Subcutaneous adipose tissue (tissue), 4 donors: ENCODE data around the gene DCTN4. TPM values are rescaled to one million over a fixed set of nuclear protein-coding genes. Genes with fewer than 3 reads are reported as not detected.

Source experiments
- CTCF ChIP-seq: fragments of 450-650 bp; IDR thresholded peaks from one replicate; pipeline ENCODE4 v1.5.1; 2016; ENCODE audit warnings: low read depth, mild to moderate bottlenecking, control low read depth, antibody characterized with exemption, moderate library complexity
- total RNA-seq, 4 donors: library from RNA; depleted of rRNA; stranded (reverse); fragments of >200 nt; gene quantifications; one replicate each; pipeline ENCODE4 v1.1.0, GENCODE V29; 2016

DCTN4 gene
- total RNA-seq, 4 donors from 2014 or later: 57.3 to 93.9 (median 76.5) TPM

- TF ChIP-seq CTCF: no peak
Measured at GRCh38 chr5:150662731-150663516, 95.9 kb downstream of the DCTN4 start.

- no peak for TF ChIP-seq CTCF
Measured at GRCh38 chr5:150661821-150662596, 96.8 kb downstream of the DCTN4 start.

- no peak for TF ChIP-seq CTCF
Measured at GRCh38 chr5:150661086-150661485, 97.7 kb downstream of the DCTN4 start, which contains the start of gene MYOZ3. TSS of gene MYOZ3 (plus strand) at chr5:150661251. CDS start at chr5:150662942, 1,691 bp downstream.

- TF ChIP-seq CTCF: no peak
Measured at GRCh38 chr5:150660108-150660831, 98.5 kb downstream of the DCTN4 start.

GRCh38 chr5:150659360-150660107 is 99.3 kb downstream of the DCTN4 start:
- no peak for TF ChIP-seq CTCF

GRCh38 chr5:150658699-150659265 is 100.0 kb downstream of the DCTN4 start:
- TF ChIP-seq CTCF: no peak

Other genes with a start within 250 kb of the DCTN4 start
- 10 to 100 TPM; 12.2 to 40.7 (median 21.4) TPM for gene SYNPO, start 118.4 kb downstream of the DCTN4 start, total RNA-seq
- gene MYOZ3, start 97.8 kb downstream of the DCTN4 start, total RNA-seq: under 1 TPM in 1 of 4 donors, not detected in 3; 0.22 TPM
- gene RBM22, start 58.0 kb downstream of the DCTN4 start, total RNA-seq: 10 to 100 TPM; 32.8 to 35.5 (median 34.4) TPM
- gene SMIM3, start 19.7 kb upstream of the DCTN4 start, total RNA-seq: 100 to 1,000 TPM; 143 to 221 (median 188) TPM
- under 1 TPM in 2 of 4 donors, not detected in 2; 0.44 to 0.98 TPM for gene IRGM, start 87.5 kb upstream of the DCTN4 start, total RNA-seq
- gene ZNF300, start 146.0 kb upstream of the DCTN4 start, total RNA-seq: 1 to 10 TPM; 2.4 to 4.9 (median 3.5) TPM